ENCODE measurements around the gene PLD2.

The PLD2 gene

GRCh38 chr17:4833178-4833940, 26.4 kb downstream of the PLD2 start, which contains the start of gene MINK1:
MINK1 (plus strand) TSS chr17:4833340; CDS start chr17:4833584, 244 bp downstream.
- peak; percentile 76 to 81 for DNase-seq (ENCODE audit: low read depth in 1 of 2, low spot score in 1 of 2)

- peak in 1 of 2 donors; percentile 4 for DNase-seq (ENCODE audit: low read depth in 1 of 2, low spot score in 1 of 2)
Observed at GRCh38 chr17:4833941-4834680, 27.2 kb downstream of the PLD2 start.

GRCh38 chr17:4834681-4835020, 27.7 kb downstream of the PLD2 start:
- DNase-seq (ENCODE audit: low read depth in 1 of 2, low spot score in 1 of 2), result no peak

GRCh38 chr17:4836221-4836620, 29.3 kb downstream of the PLD2 start:
- DNase-seq (ENCODE audit: low read depth in 1 of 2, low spot score in 1 of 2), result no peak

- DNase-seq (ENCODE audit: low read depth in 1 of 2, low spot score in 1 of 2), result no peak
Observed at GRCh38 chr17:4837471-4838308, 30.7 kb downstream of the PLD2 start.

- DNase-seq (ENCODE audit: low read depth in 1 of 2, low spot score in 1 of 2), result no peak
Observed at GRCh38 chr17:4838309-4838785, 31.4 kb downstream of the PLD2 start.

GRCh38 chr17:4839221-4839620, 32.3 kb downstream of the PLD2 start:
- DNase-seq (ENCODE audit: low read depth in 1 of 2, low spot score in 1 of 2), result no peak

GRCh38 chr17:4839965-4840892, 33.3 kb downstream of the PLD2 start:
- DNase-seq (ENCODE audit: low read depth in 1 of 2, low spot score in 1 of 2), result no peak

GRCh38 chr17:4840893-4841242, 33.9 kb downstream of the PLD2 start:
- DNase-seq (ENCODE audit: low read depth in 1 of 2, low spot score in 1 of 2), result peak in 1 of 2 donors; percentile 9

- no peak for DNase-seq (ENCODE audit: low read depth in 1 of 2, low spot score in 1 of 2)
Observed at GRCh38 chr17:4842376-4842775, 35.4 kb downstream of the PLD2 start.

GRCh38 chr17:4843321-4844000, 36.5 kb downstream of the PLD2 start:
- DNase-seq (ENCODE audit: low read depth in 1 of 2, low spot score in 1 of 2), result no peak

GRCh38 chr17:4845118-4845517, 38.2 kb downstream of the PLD2 start:
- DNase-seq (ENCODE audit: low read depth in 1 of 2, low spot score in 1 of 2), result no peak

- DNase-seq (ENCODE audit: low read depth in 1 of 2, low spot score in 1 of 2), result no peak
Observed at GRCh38 chr17:4846635-4847390, 39.9 kb downstream of the PLD2 start.

- DNase-seq (ENCODE audit: low read depth in 1 of 2, low spot score in 1 of 2), result no peak
Observed at GRCh38 chr17:4849011-4849536, 42.1 kb downstream of the PLD2 start.

- no peak for DNase-seq (ENCODE audit: low read depth in 1 of 2, low spot score in 1 of 2)
Observed at GRCh38 chr17:4850246-4850645, 43.3 kb downstream of the PLD2 start.

GRCh38 chr17:4851084-4851483, 44.1 kb downstream of the PLD2 start:
- no peak for DNase-seq (ENCODE audit: low read depth in 1 of 2, low spot score in 1 of 2)

GRCh38 chr17:4852567-4853207, 45.7 kb downstream of the PLD2 start:
- DNase-seq (ENCODE audit: low read depth in 1 of 2, low spot score in 1 of 2), result no peak

- no peak for DNase-seq (ENCODE audit: low read depth in 1 of 2, low spot score in 1 of 2)
Observed at GRCh38 chr17:4853208-4853671, 46.3 kb downstream of the PLD2 start.

All from activated CD4-positive, alpha-beta T cell treated with anti-CD3 and anti-CD28 coated beads, Interleukin-2, amount 50 U/mL, for 24 hours (primary cell).